Measurements from ENCODE around the gene TECR.

GRCh38 chr19:14558370-14559066 is 29.1 kb downstream of the TECR start:
- TF ChIP-seq SRSF9 (IDR thresholded peaks at IDR 0.05; ENCODE audit: borderline replicate concordance, low read depth, low read length) (no peak), CTCF (IDR thresholded peaks at IDR 0.05 in 2 of 3, conservative IDR thresholded peaks at IDR 0.05 in 1 of 3; ENCODE audit: insufficient read depth in 2 of 3, low read depth in 1 of 3, low read length in 3 of 3) (no peak), POLR2A (conservative IDR thresholded peaks at IDR 0.05) (no peak), AFF4 (CRISPR knock-in tag; IDR thresholded peaks at IDR 0.05) (no peak), EZH2 (IDR thresholded peaks at IDR 0.05; ENCODE audit: borderline replicate concordance, low read depth, low read length) (no peak), MYC (IDR thresholded peaks at IDR 0.05; ENCODE audit: low read depth, low read length) (no peak), MYC (CRISPR knock-in tag; IDR thresholded peaks at IDR 0.05; ENCODE audit: borderline replicate concordance, low read depth) (no peak), JUND (IDR thresholded peaks at IDR 0.05; ENCODE audit: borderline replicate concordance, low read depth, low read length) (no peak), JUND (tag; IDR thresholded peaks at IDR 0.05; ENCODE audit: borderline replicate concordance, low read depth, low read length) (no peak), ZBTB7A (IDR thresholded peaks at IDR 0.05; ENCODE audit: borderline replicate concordance, control insufficient read depth, low read depth, low read length) (no peak), TAF1 (IDR thresholded peaks at IDR 0.05; ENCODE audit: control insufficient read depth, extremely low read depth, insufficient read depth, low read length, severe bottlenecking) (no peak), TARDBP (IDR thresholded peaks at IDR 0.05) (no peak)
